ENCODE data around the gene ARHGAP27.

The ARHGAP27 gene

GRCh38 chr17:45391291-45391690 is 41.4 kb downstream of the ARHGAP27 start:
- Histone ChIP-seq H2AFZ (ENCODE audit: low read length, unreplicated experiment) (no peak overlapping the region), H3K36me3 (ENCODE audit: insufficient read depth, low read length) (no peaks in the 10 kb centered on the region), H3K27ac (ENCODE audit: low read depth, low read length) (no peak overlapping the region), H3K79me2 (ENCODE audit: control insufficient read depth, insufficient read depth, low read length, unreplicated experiment) (no peaks in the 10 kb centered on the region), H3K4me1 (ENCODE audit: control insufficient read depth, insufficient read depth, low read length, unreplicated experiment) (peaks cover 18% of the 10 kb centered on the region), H3K4me3 (ENCODE audit: low read depth, low read length) (no peak overlapping the region), H3K27me3 (ENCODE audit: insufficient read depth, low read length) (no peaks in the 10 kb centered on the region)

GRCh38 chr17:45389354-45389753 is 43.3 kb downstream of the ARHGAP27 start:
- Histone ChIP-seq H3K4me3 (ENCODE audit: low read depth, low read length) (no peak overlapping the region), H3K79me2 (ENCODE audit: control insufficient read depth, insufficient read depth, low read length, unreplicated experiment) (no peaks in the 10 kb centered on the region), H3K27ac (ENCODE audit: low read depth, low read length) (no peak overlapping the region), H3K27me3 (ENCODE audit: insufficient read depth, low read length) (no peaks in the 10 kb centered on the region), H3K36me3 (ENCODE audit: insufficient read depth, low read length) (no peaks in the 10 kb centered on the region), H3K4me1 (ENCODE audit: control insufficient read depth, insufficient read depth, low read length, unreplicated experiment) (peaks cover 19% of the 10 kb centered on the region), H2AFZ (ENCODE audit: low read length, unreplicated experiment) (no peak overlapping the region)

- Histone ChIP-seq H2AFZ (ENCODE audit: low read length, unreplicated experiment) (no peak overlapping the region), H3K27me3 (ENCODE audit: insufficient read depth, low read length) (no peaks in the 10 kb centered on the region), H3K4me1 (ENCODE audit: control insufficient read depth, insufficient read depth, low read length, unreplicated experiment) (peaks cover 24% of the 10 kb centered on the region), H3K27ac (ENCODE audit: low read depth, low read length) (no peak overlapping the region), H3K4me3 (ENCODE audit: low read depth, low read length) (no peak overlapping the region), H3K36me3 (ENCODE audit: insufficient read depth, low read length) (no peaks in the 10 kb centered on the region), H3K79me2 (ENCODE audit: control insufficient read depth, insufficient read depth, low read length, unreplicated experiment) (no peaks in the 10 kb centered on the region)
Observed at GRCh38 chr17:45388604-45389325, 43.9 kb downstream of the ARHGAP27 start.

GRCh38 chr17:45387739-45388138 is 44.9 kb downstream of the ARHGAP27 start:
- H3K27ac ChIP-seq (ENCODE audit: low read depth, low read length), result no peak overlapping the region
- H3K27me3 ChIP-seq (ENCODE audit: insufficient read depth, low read length), result no peaks in the 10 kb centered on the region
- no peak overlapping the region for H3K4me3 ChIP-seq (ENCODE audit: low read depth, low read length)
- H2AFZ ChIP-seq (ENCODE audit: low read length, unreplicated experiment), result no peak overlapping the region
- no peaks in the 10 kb centered on the region for H3K36me3 ChIP-seq (ENCODE audit: insufficient read depth, low read length)
- H3K4me1 ChIP-seq (ENCODE audit: control insufficient read depth, insufficient read depth, low read length, unreplicated experiment), result peaks cover 24% of the 10 kb centered on the region
- H3K79me2 ChIP-seq (ENCODE audit: control insufficient read depth, insufficient read depth, low read length, unreplicated experiment), result no peaks in the 10 kb centered on the region

- Histone ChIP-seq H3K27me3 (ENCODE audit: insufficient read depth, low read length) (no peaks in the 10 kb centered on the region), H3K4me1 (ENCODE audit: control insufficient read depth, insufficient read depth, low read length, unreplicated experiment) (peaks cover 24% of the 10 kb centered on the region), H3K27ac (ENCODE audit: low read depth, low read length) (no peak overlapping the region), H2AFZ (ENCODE audit: low read length, unreplicated experiment) (no peak overlapping the region), H3K4me3 (ENCODE audit: low read depth, low read length) (no peak overlapping the region), H3K79me2 (ENCODE audit: control insufficient read depth, insufficient read depth, low read length, unreplicated experiment) (no peaks in the 10 kb centered on the region), H3K36me3 (ENCODE audit: insufficient read depth, low read length) (no peaks in the 10 kb centered on the region)
Observed at GRCh38 chr17:45386178-45386577, 46.5 kb downstream of the ARHGAP27 start.

- Histone ChIP-seq H3K27me3 (ENCODE audit: insufficient read depth, low read length) (no peaks in the 10 kb centered on the region), H3K79me2 (ENCODE audit: control insufficient read depth, insufficient read depth, low read length, unreplicated experiment) (no peaks in the 10 kb centered on the region), H2AFZ (ENCODE audit: low read length, unreplicated experiment) (peak overlapping the region; percentile 31), H3K4me1 (ENCODE audit: control insufficient read depth, insufficient read depth, low read length, unreplicated experiment) (peaks cover 24% of the 10 kb centered on the region), H3K4me3 (ENCODE audit: low read depth, low read length) (no peak overlapping the region), H3K27ac (ENCODE audit: low read depth, low read length) (no peak overlapping the region), H3K36me3 (ENCODE audit: insufficient read depth, low read length) (no peaks in the 10 kb centered on the region)
Observed at GRCh38 chr17:45385331-45385997, 47.2 kb downstream of the ARHGAP27 start.

- Histone ChIP-seq H2AFZ (ENCODE audit: low read length, unreplicated experiment) (no peak overlapping the region), H3K4me1 (ENCODE audit: control insufficient read depth, insufficient read depth, low read length, unreplicated experiment) (peaks cover 24% of the 10 kb centered on the region), H3K79me2 (ENCODE audit: control insufficient read depth, insufficient read depth, low read length, unreplicated experiment) (no peaks in the 10 kb centered on the region), H3K27ac (ENCODE audit: low read depth, low read length) (no peak overlapping the region), H3K36me3 (ENCODE audit: insufficient read depth, low read length) (no peaks in the 10 kb centered on the region), H3K27me3 (ENCODE audit: insufficient read depth, low read length) (no peaks in the 10 kb centered on the region), H3K4me3 (ENCODE audit: low read depth, low read length) (no peak overlapping the region)
Observed at GRCh38 chr17:45384789-45385262, 47.8 kb downstream of the ARHGAP27 start.

GRCh38 chr17:45384047-45384788 is 48.5 kb downstream of the ARHGAP27 start:
- H3K27ac ChIP-seq (ENCODE audit: low read depth, low read length), result no peak overlapping the region
- H2AFZ ChIP-seq (ENCODE audit: low read length, unreplicated experiment), result no peak overlapping the region
- peaks cover 24% of the 10 kb centered on the region for H3K4me1 ChIP-seq (ENCODE audit: control insufficient read depth, insufficient read depth, low read length, unreplicated experiment)
- no peaks in the 10 kb centered on the region for H3K27me3 ChIP-seq (ENCODE audit: insufficient read depth, low read length)
- H3K79me2 ChIP-seq (ENCODE audit: control insufficient read depth, insufficient read depth, low read length, unreplicated experiment), result no peaks in the 10 kb centered on the region
- no peaks in the 10 kb centered on the region for H3K36me3 ChIP-seq (ENCODE audit: insufficient read depth, low read length)
- no peak overlapping the region for H3K4me3 ChIP-seq (ENCODE audit: low read depth, low read length)

- Histone ChIP-seq H3K4me1 (ENCODE audit: control insufficient read depth, insufficient read depth, low read length, unreplicated experiment) (peaks cover 13% of the 10 kb centered on the region), H2AFZ (ENCODE audit: low read length, unreplicated experiment) (no peak overlapping the region), H3K27ac (ENCODE audit: low read depth, low read length) (no peak overlapping the region), H3K4me3 (ENCODE audit: low read depth, low read length) (no peak overlapping the region), H3K27me3 (ENCODE audit: insufficient read depth, low read length) (no peaks in the 10 kb centered on the region), H3K79me2 (ENCODE audit: control insufficient read depth, insufficient read depth, low read length, unreplicated experiment) (no peaks in the 10 kb centered on the region), H3K36me3 (ENCODE audit: insufficient read depth, low read length) (no peaks in the 10 kb centered on the region)
Observed at GRCh38 chr17:45383003-45383402, 49.7 kb downstream of the ARHGAP27 start.

GRCh38 chr17:45382226-45382625 is 50.4 kb downstream of the ARHGAP27 start:
- Histone ChIP-seq H3K27me3 (ENCODE audit: insufficient read depth, low read length) (no peaks in the 10 kb centered on the region), H3K36me3 (ENCODE audit: insufficient read depth, low read length) (no peaks in the 10 kb centered on the region), H3K79me2 (ENCODE audit: control insufficient read depth, insufficient read depth, low read length, unreplicated experiment) (no peaks in the 10 kb centered on the region), H3K4me1 (ENCODE audit: control insufficient read depth, insufficient read depth, low read length, unreplicated experiment) (peaks cover 13% of the 10 kb centered on the region), H2AFZ (ENCODE audit: low read length, unreplicated experiment) (no peak overlapping the region), H3K27ac (ENCODE audit: low read depth, low read length) (no peak overlapping the region), H3K4me3 (ENCODE audit: low read depth, low read length) (no peak overlapping the region)

All from ACC112 (cell line).